ENCODE results near the gene CTCFL. TPM values are rescaled to one million over a fixed set of nuclear protein-coding genes. Genes with fewer than 3 reads are reported as not detected.

CTCFL gene, protein sequence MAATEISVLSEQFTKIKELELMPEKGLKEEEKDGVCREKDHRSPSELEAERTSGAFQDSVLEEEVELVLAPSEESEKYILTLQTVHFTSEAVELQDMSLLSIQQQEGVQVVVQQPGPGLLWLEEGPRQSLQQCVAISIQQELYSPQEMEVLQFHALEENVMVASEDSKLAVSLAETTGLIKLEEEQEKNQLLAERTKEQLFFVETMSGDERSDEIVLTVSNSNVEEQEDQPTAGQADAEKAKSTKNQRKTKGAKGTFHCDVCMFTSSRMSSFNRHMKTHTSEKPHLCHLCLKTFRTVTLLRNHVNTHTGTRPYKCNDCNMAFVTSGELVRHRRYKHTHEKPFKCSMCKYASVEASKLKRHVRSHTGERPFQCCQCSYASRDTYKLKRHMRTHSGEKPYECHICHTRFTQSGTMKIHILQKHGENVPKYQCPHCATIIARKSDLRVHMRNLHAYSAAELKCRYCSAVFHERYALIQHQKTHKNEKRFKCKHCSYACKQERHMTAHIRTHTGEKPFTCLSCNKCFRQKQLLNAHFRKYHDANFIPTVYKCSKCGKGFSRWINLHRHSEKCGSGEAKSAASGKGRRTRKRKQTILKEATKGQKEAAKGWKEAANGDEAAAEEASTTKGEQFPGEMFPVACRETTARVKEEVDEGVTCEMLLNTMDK
- under 0.01 TPM in 1 of 2 replicates, not detected in the other for total RNA-seq

DNA sequence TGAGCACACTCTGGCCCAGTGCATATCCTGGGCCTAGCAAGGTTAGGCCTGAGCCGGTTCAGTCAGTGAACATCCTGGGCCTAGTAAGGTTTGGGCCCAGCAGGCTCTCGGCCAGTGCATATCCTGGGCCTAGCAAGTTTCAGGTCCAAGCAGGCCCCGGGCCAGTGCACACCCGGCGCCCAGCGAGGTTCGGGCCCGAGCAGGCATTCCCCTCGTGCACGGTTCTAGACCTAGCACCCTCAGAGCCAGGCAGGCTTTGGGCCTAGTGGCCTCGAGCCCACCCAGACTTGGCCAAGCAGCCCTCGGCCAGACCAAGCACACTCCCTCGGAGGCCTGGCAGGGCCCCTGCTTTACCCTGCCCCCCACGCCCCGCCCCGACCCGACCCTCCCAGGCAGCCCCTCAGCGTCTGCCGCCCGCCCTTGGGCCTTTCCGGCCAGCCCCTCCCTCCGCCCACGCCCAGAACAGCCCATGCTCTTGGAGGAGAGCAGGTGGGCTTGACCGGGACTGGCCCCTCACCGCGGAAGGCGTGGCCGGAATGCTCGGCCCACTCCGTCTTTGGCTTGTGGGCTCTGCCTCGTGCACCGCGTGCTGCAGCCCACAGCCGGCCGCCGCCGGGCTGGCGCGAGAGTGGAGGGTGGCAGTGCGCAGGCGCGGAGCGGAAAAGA is at the start of gene CTCFL:
Gene CTCFL (minus strand): TSS at position 630 of the 666 bp plus-strand sequence. CDS start 935 bp downstream, outside the sequence.

DNA sequence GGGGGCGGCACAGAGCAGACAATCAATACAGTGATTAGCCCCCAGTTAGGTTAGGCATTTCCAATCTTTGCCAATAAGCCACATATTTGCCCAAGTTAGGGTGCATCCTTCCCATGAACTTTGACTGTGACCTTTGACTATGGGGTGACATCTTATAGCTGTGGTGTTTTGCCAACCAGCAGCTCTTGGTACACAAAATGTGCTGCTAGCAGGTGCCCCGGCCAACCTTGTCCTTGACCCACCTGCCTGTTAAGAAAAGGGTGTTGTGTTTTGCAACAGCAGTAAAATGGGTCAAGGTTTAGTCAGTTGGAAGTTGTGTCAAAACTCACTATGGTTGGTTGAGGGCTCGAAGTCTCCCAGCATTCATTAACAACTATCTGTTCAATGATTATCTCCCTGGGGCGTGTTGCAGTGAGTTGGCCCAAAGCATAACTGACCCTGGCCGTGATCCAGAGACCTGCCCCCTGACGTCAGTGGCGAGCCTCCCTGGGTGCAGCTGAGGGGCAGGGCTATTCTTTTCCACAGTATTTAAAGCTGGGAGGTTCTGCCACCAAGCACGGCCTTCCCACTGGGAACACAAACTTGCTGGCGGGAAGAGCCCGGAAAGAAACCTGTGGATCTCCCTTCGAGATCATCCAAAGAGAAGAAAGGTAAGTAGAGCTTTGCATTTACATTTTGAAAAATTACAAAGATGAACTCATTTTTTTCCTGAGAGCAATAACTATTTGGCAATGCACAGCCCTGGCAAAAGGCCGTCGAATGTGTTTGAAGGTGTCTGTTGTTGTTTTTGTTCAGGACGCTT is 35.8 kb upstream of the CTCFL start, which contains the start of gene PCK1:
Gene PCK1 (plus strand): TSS at position 557 of the 802 bp plus-strand sequence. CDS start 302 bp downstream, outside the sequence.

Other genes with a start within 250 kb of the CTCFL start
- gene SPO11, start 195.3 kb downstream of the CTCFL start, total RNA-seq, result not detected in 2 replicates
- 25.6 and 41.4 TPM in 2 replicates for gene RAE1, start 173.9 kb downstream of the CTCFL start, total RNA-seq
- 39.8 and 40.9 TPM in 2 replicates for gene RBM38, start 133.7 kb downstream of the CTCFL start, total RNA-seq
- not detected in 2 replicates for gene PCK1, start 36.0 kb upstream of the CTCFL start, total RNA-seq
- gene ZBP1, start 95.3 kb upstream of the CTCFL start, total RNA-seq, result not detected in 2 replicates
- gene PMEPA1, start 184.9 kb upstream of the CTCFL start, total RNA-seq, result 74.0 and 109 TPM in 2 replicates